Effector CD4-positive, alpha-beta T cell (primary cell): Measurements from ENCODE around the gene RBM26.
A peak's percentile ranks its signal among the peaks of the same experiment; 100 is the strongest.

Experiments used
- DNase-seq: peaks from one replicate; pipeline ENCODE4 v3.0.0-alpha.2; 2020
- total RNA-seq: gene quantifications from one replicate; lab custom pipeline; 2026; lab: John Stamatoyannopoulos, UW

The RBM26 gene
- total RNA-seq: 172 reads per million, percentile 91 among the genes with 10 or more reads in this experiment

- DNase-seq: peak; percentile 95
Observed at GRCh38 chr13:79405831-79406596, at the start of gene RBM26. TSS of gene RBM26 (minus strand) at chr13:79406255. CDS start at chr13:79405774, 481 bp downstream.

- no peak for DNase-seq
Observed at GRCh38 chr13:79455331-79455730, 49.3 kb upstream of the RBM26 start.

- DNase-seq: no peak
Observed at GRCh38 chr13:79452239-79452913, 46.3 kb upstream of the RBM26 start.

- DNase-seq: peak; percentile 75
Observed at GRCh38 chr13:79451500-79451962, 45.5 kb upstream of the RBM26 start.

- DNase-seq: no peak
Observed at GRCh38 chr13:79450110-79450509, 44.1 kb upstream of the RBM26 start.

- DNase-seq: no peak
Observed at GRCh38 chr13:79448413-79448812, 42.4 kb upstream of the RBM26 start.

- DNase-seq: no peak
Observed at GRCh38 chr13:79447741-79448140, 41.7 kb upstream of the RBM26 start.

- DNase-seq: no peak
Observed at GRCh38 chr13:79447141-79447540, 41.1 kb upstream of the RBM26 start.

- DNase-seq: no peak
Observed at GRCh38 chr13:79445968-79446645, 40.1 kb upstream of the RBM26 start.

- DNase-seq: no peak
Observed at GRCh38 chr13:79442706-79443105, 36.7 kb upstream of the RBM26 start.

- DNase-seq: no peak
Observed at GRCh38 chr13:79442221-79442620, 36.2 kb upstream of the RBM26 start.

GRCh38 chr13:79440958-79441528 is 35.0 kb upstream of the RBM26 start:
- no peak for DNase-seq

- no peak for DNase-seq
Observed at GRCh38 chr13:79439275-79439674, 33.2 kb upstream of the RBM26 start.

GRCh38 chr13:79435561-79435990 is 29.5 kb upstream of the RBM26 start:
- no peak for DNase-seq

GRCh38 chr13:79434556-79434955 is 28.5 kb upstream of the RBM26 start:
- no peak for DNase-seq

GRCh38 chr13:79432992-79433391 is 26.9 kb upstream of the RBM26 start:
- no peak for DNase-seq

GRCh38 chr13:79432086-79432485 is 26.0 kb upstream of the RBM26 start:
- no peak for DNase-seq

- DNase-seq: no peak
Observed at GRCh38 chr13:79429309-79429708, 23.3 kb upstream of the RBM26 start.

- DNase-seq: no peak
Observed at GRCh38 chr13:79427883-79428282, 21.8 kb upstream of the RBM26 start.

GRCh38 chr13:79427265-79427664 is 21.2 kb upstream of the RBM26 start:
- no peak for DNase-seq

- DNase-seq: peak; percentile 7
Observed at GRCh38 chr13:79423801-79424642, 18.0 kb upstream of the RBM26 start.

- no peak for DNase-seq
Observed at GRCh38 chr13:79423340-79423739, 17.3 kb upstream of the RBM26 start.
